Measurements from ENCODE around the gene TRPT1. TPM values are rescaled to one million over a fixed set of nuclear protein-coding genes. Genes with fewer than 3 reads are reported as not detected.

Gene TRPT1
- total RNA-seq, 5 donors from 2014 or later (not counting 1 experiment from before 2014, with no cell fraction given) = 16.1 to 48.3 (median 40.2) TPM

GRCh38 chr11:64263947-64264317, 37.9 kb upstream of the TRPT1 start:
- Histone ChIP-seq H3K4me3 (ENCODE audit: control insufficient read depth in 1 of 2, extremely low read depth in 1 of 2, low read length in 1 of 2) (no peak overlapping the region), H3K36me3 (ENCODE audit: control insufficient read depth in 2 of 2, extremely low read depth in 1 of 2, insufficient read depth in 1 of 2, low read length in 1 of 2) (peaks cover 0 to 1% of the 10 kb centered on the region in 2 donors), H3K27ac (ENCODE audit: low read length) (no peak overlapping the region), H3K9me3 (no peaks in the 10 kb centered on the region), H3K4me1 (ENCODE audit: control insufficient read depth in 1 of 2, extremely low read depth in 1 of 2, insufficient read depth in 2 of 2, low read length in 2 of 2) (peaks cover 4 to 22% of the 10 kb centered on the region in 2 experiments), H3K27me3 (replicated peaks in 1 of 2; ENCODE audit: control insufficient read depth in 2 of 2, extremely low read depth in 1 of 2, insufficient read depth in 2 of 2, low read length in 1 of 2) (no peaks in the 10 kb centered on the region)
- WGBS (ENCODE audit: insufficient coverage) = 100% methylated on average over 6 of the region's 8 CpGs
- Mint-ChIP-seq H3K27ac (no peak overlapping the region), H3K27me3 (no peaks in the 10 kb centered on the region), H3K36me3 (peaks cover 11% of the 10 kb centered on the region), H3K4me1 (peaks cover 12 to 20% (median 14%) of the 10 kb centered on the region in 3 donors), H3K9me3 (no peaks in the 10 kb centered on the region), H3K4me3 (no peak overlapping the region)
- POLR2A ChIA-PET = interaction anchor here in 1 of 2 donors (0.5 kb wide), 1 partner anchor 19 kb away, joined by 11 read pairs; no protein-coding TSS in a partner anchor
- ATAC-seq (replicated peaks in 1 of 4) (no peak), DNase-seq (no peak)
- CTCF ChIA-PET = no interaction called here

- ATAC-seq (replicated peaks in 1 of 4) (no peak), DNase-seq (no peak)
- no peak overlapping the region for H3K27ac Mint-ChIP-seq
- H3K4me1 Mint-ChIP-seq = peaks cover 5 to 14% (median 7%) of the 10 kb centered on the region in 3 donors
- Histone ChIP-seq H3K27me3 (replicated peaks in 1 of 2; ENCODE audit: control insufficient read depth in 2 of 2, extremely low read depth in 1 of 2, insufficient read depth in 2 of 2, low read length in 1 of 2) (no peaks in the 10 kb centered on the region), H3K27ac (ENCODE audit: low read length) (no peak overlapping the region), H3K4me1 (ENCODE audit: control insufficient read depth in 1 of 2, extremely low read depth in 1 of 2, insufficient read depth in 2 of 2, low read length in 2 of 2) (peaks cover 0 to 15% of the 10 kb centered on the region in 2 experiments), H3K4me3 (ENCODE audit: control insufficient read depth in 1 of 2, extremely low read depth in 1 of 2, low read length in 1 of 2) (no peak overlapping the region), H3K9me3 (no peaks in the 10 kb centered on the region), H3K36me3 (ENCODE audit: control insufficient read depth in 2 of 2, extremely low read depth in 1 of 2, insufficient read depth in 1 of 2, low read length in 1 of 2) (peaks cover 0 to 6% of the 10 kb centered on the region in 2 donors)
- ChIA-PET CTCF (no interaction called here), POLR2A (interaction anchor here in 1 of 2 donors (0.5 kb wide), 1 partner anchor 18 kb away, joined by 11 read pairs; no protein-coding TSS in a partner anchor)
- 88% methylated on average over 24 of the region's 29 CpGs for WGBS (ENCODE audit: insufficient coverage)
- no peaks in the 10 kb centered on the region for H3K9me3 Mint-ChIP-seq
- no peaks in the 10 kb centered on the region for H3K27me3 Mint-ChIP-seq
- H3K36me3 Mint-ChIP-seq = peaks cover 11% of the 10 kb centered on the region
- no peak overlapping the region for H3K4me3 Mint-ChIP-seq
Measured at GRCh38 chr11:64263021-64263946, 37.3 kb upstream of the TRPT1 start.

GRCh38 chr11:64262271-64263002, 36.5 kb upstream of the TRPT1 start:
- H3K4me3 ChIP-seq (ENCODE audit: control insufficient read depth in 1 of 2, extremely low read depth in 1 of 2, low read length in 1 of 2) = no peak overlapping the region
- 92% methylated on average over 41 of the region's 42 CpGs for WGBS (ENCODE audit: insufficient coverage)

GRCh38 chr11:64261556-64262080, 35.6 kb upstream of the TRPT1 start:
- H3K36me3 ChIP-seq (ENCODE audit: control insufficient read depth in 2 of 2, extremely low read depth in 1 of 2, insufficient read depth in 1 of 2, low read length in 1 of 2) = peaks cover 2 to 6% of the 10 kb centered on the region in 2 donors
- no peaks in the 10 kb centered on the region for H3K27me3 ChIP-seq (replicated peaks in 1 of 2; ENCODE audit: control insufficient read depth in 2 of 2, extremely low read depth in 1 of 2, insufficient read depth in 2 of 2, low read length in 1 of 2)
- peaks cover 14% of the 10 kb centered on the region for H3K36me3 Mint-ChIP-seq
- no peak overlapping the region for H3K4me3 Mint-ChIP-seq
- no peaks in the 10 kb centered on the region for H3K27me3 Mint-ChIP-seq
- peaks cover 0 to 9% (median 0%) of the 10 kb centered on the region in 3 donors for H3K4me1 Mint-ChIP-seq
- ChIA-PET CTCF (no interaction called here), POLR2A (no interaction called here)
- no peak overlapping the region for H3K27ac Mint-ChIP-seq
- no peak for DNase-seq
- H3K4me3 ChIP-seq (ENCODE audit: control insufficient read depth in 1 of 2, extremely low read depth in 1 of 2, low read length in 1 of 2) = no peak overlapping the region
- 96% methylated on average over 13 of the region's 18 CpGs for WGBS (ENCODE audit: insufficient coverage)
- H3K4me1 ChIP-seq (ENCODE audit: control insufficient read depth in 1 of 2, extremely low read depth in 1 of 2, insufficient read depth in 2 of 2, low read length in 2 of 2) = peaks cover 0 to 7% of the 10 kb centered on the region in 2 experiments
- H3K9me3 Mint-ChIP-seq = no peaks in the 10 kb centered on the region
- no peaks in the 10 kb centered on the region for H3K9me3 ChIP-seq
- no peak overlapping the region for H3K27ac ChIP-seq (ENCODE audit: low read length)
- ATAC-seq (replicated peaks in 1 of 4) = peak in 1 of 4 experiments; percentile 4

More at GRCh38 chr11:64262271-64263002, 36.5 kb upstream of the TRPT1 start:
- DNase-seq (no peak), ATAC-seq (replicated peaks in 1 of 4) (no peak)
- CTCF ChIA-PET = no interaction called here
- Histone ChIP-seq H3K4me1 (ENCODE audit: control insufficient read depth in 1 of 2, extremely low read depth in 1 of 2, insufficient read depth in 2 of 2, low read length in 2 of 2) (peaks cover 0 to 7% of the 10 kb centered on the region in 2 experiments), H3K27ac (ENCODE audit: low read length) (no peak overlapping the region), H3K9me3 (no peaks in the 10 kb centered on the region), H3K36me3 (ENCODE audit: control insufficient read depth in 2 of 2, extremely low read depth in 1 of 2, insufficient read depth in 1 of 2, low read length in 1 of 2) (peaks cover 0 to 6% of the 10 kb centered on the region in 2 donors), H3K27me3 (replicated peaks in 1 of 2; ENCODE audit: control insufficient read depth in 2 of 2, extremely low read depth in 1 of 2, insufficient read depth in 2 of 2, low read length in 1 of 2) (no peaks in the 10 kb centered on the region)
- H3K4me3 Mint-ChIP-seq = no peak overlapping the region
- peaks cover 14% of the 10 kb centered on the region for H3K36me3 Mint-ChIP-seq
- H3K9me3 Mint-ChIP-seq = no peaks in the 10 kb centered on the region
- H3K27me3 Mint-ChIP-seq = no peaks in the 10 kb centered on the region
- no peak overlapping the region for H3K27ac Mint-ChIP-seq
- POLR2A ChIA-PET = no interaction called here
- H3K4me1 Mint-ChIP-seq = peaks cover 0 to 9% (median 0%) of the 10 kb centered on the region in 3 donors

GRCh38 chr11:64260147-64260708, 34.2 kb upstream of the TRPT1 start:
- no peak overlapping the region for H3K4me3 Mint-ChIP-seq
- ChIA-PET POLR2A (no interaction called here), CTCF (no interaction called here)
- DNase-seq (no peak), ATAC-seq (replicated peaks in 1 of 4) (no peak)
- Histone ChIP-seq H3K9me3 (no peaks in the 10 kb centered on the region), H3K36me3 (ENCODE audit: control insufficient read depth in 2 of 2, extremely low read depth in 1 of 2, insufficient read depth in 1 of 2, low read length in 1 of 2) (peaks cover 6 to 7% of the 10 kb centered on the region in 2 donors), H3K4me1 (ENCODE audit: control insufficient read depth in 1 of 2, extremely low read depth in 1 of 2, insufficient read depth in 2 of 2, low read length in 2 of 2) (peaks cover 0 to 7% of the 10 kb centered on the region in 2 experiments), H3K4me3 (ENCODE audit: control insufficient read depth in 1 of 2, extremely low read depth in 1 of 2, low read length in 1 of 2) (no peak overlapping the region), H3K27ac (ENCODE audit: low read length) (no peak overlapping the region), H3K27me3 (replicated peaks in 1 of 2; ENCODE audit: control insufficient read depth in 2 of 2, extremely low read depth in 1 of 2, insufficient read depth in 2 of 2, low read length in 1 of 2) (no peaks in the 10 kb centered on the region)
- no peaks in the 10 kb centered on the region for H3K27me3 Mint-ChIP-seq
- H3K4me1 Mint-ChIP-seq = peaks cover 0 to 9% (median 0%) of the 10 kb centered on the region in 3 donors
- H3K27ac Mint-ChIP-seq = no peak overlapping the region
- H3K9me3 Mint-ChIP-seq = no peaks in the 10 kb centered on the region
- H3K36me3 Mint-ChIP-seq = peaks cover 14% of the 10 kb centered on the region
- WGBS (ENCODE audit: insufficient coverage) = 86% methylated on average over 4 of the region's 6 CpGs

GRCh38 chr11:64259533-64260067, 33.6 kb upstream of the TRPT1 start:
- H3K27me3 ChIP-seq (replicated peaks in 1 of 2; ENCODE audit: control insufficient read depth in 2 of 2, extremely low read depth in 1 of 2, insufficient read depth in 2 of 2, low read length in 1 of 2) = no peaks in the 10 kb centered on the region
- ATAC-seq (replicated peaks in 1 of 4) = no peak
- H3K27ac Mint-ChIP-seq = no peak overlapping the region
- POLR2A ChIA-PET = no interaction called here
- H3K27me3 Mint-ChIP-seq = no peaks in the 10 kb centered on the region
- no peak overlapping the region for H3K27ac ChIP-seq (ENCODE audit: low read length)
- H3K4me1 Mint-ChIP-seq = peaks cover 0 to 9% (median 0%) of the 10 kb centered on the region in 3 donors
- H3K4me3 Mint-ChIP-seq = no peak overlapping the region
- CTCF ChIA-PET = interaction anchor here in 1 of 2 donors (0.5 kb wide), 1 partner anchor 62 kb away, joined by 3 read pairs; no protein-coding TSS in a partner anchor
- 66% methylated on average over 3 of the region's 4 CpGs for WGBS (ENCODE audit: insufficient coverage)
- H3K4me1 ChIP-seq (ENCODE audit: control insufficient read depth in 1 of 2, extremely low read depth in 1 of 2, insufficient read depth in 2 of 2, low read length in 2 of 2) = peaks cover 0 to 7% of the 10 kb centered on the region in 2 experiments
- no peak overlapping the region for H3K4me3 ChIP-seq (ENCODE audit: control insufficient read depth in 1 of 2, extremely low read depth in 1 of 2, low read length in 1 of 2)
- H3K9me3 ChIP-seq = no peaks in the 10 kb centered on the region
- DNase-seq = no peak
- H3K36me3 ChIP-seq (ENCODE audit: control insufficient read depth in 2 of 2, extremely low read depth in 1 of 2, insufficient read depth in 1 of 2, low read length in 1 of 2) = peaks cover 6 to 7% of the 10 kb centered on the region in 2 donors
- H3K9me3 Mint-ChIP-seq = no peaks in the 10 kb centered on the region
- H3K36me3 Mint-ChIP-seq = peaks cover 14% of the 10 kb centered on the region
